AG10803 (cell line): ENCODE measurements around the gene PXK.

ENCODE experiments used
- DNase-seq: peaks from one replicate; pipeline ENCODE4 v3.0.0; 2010; ENCODE audit warnings: low read depth
- H3K4me3 ChIP-seq: 2 replicates; pipeline ENCODE4 v1.5.1; 2011; ENCODE audit warnings: mild to moderate bottlenecking, low read length, control low read depth
- TF ChIP-seq, protein P1 (sequence below): conservative IDR thresholded peaks from 2 replicates; pipeline ENCODE4 v1.5.1; 2011; ENCODE audit warnings: mild to moderate bottlenecking, low read length, control low read depth, inconsistent platforms

The PXK gene

GRCh38 chr3:58358092-58358491 lies 25.4 kb downstream of the PXK start:
- no peak overlapping the region for H3K4me3 ChIP-seq
- no peak for DNase-seq
- TF ChIP-seq, protein P1, sequence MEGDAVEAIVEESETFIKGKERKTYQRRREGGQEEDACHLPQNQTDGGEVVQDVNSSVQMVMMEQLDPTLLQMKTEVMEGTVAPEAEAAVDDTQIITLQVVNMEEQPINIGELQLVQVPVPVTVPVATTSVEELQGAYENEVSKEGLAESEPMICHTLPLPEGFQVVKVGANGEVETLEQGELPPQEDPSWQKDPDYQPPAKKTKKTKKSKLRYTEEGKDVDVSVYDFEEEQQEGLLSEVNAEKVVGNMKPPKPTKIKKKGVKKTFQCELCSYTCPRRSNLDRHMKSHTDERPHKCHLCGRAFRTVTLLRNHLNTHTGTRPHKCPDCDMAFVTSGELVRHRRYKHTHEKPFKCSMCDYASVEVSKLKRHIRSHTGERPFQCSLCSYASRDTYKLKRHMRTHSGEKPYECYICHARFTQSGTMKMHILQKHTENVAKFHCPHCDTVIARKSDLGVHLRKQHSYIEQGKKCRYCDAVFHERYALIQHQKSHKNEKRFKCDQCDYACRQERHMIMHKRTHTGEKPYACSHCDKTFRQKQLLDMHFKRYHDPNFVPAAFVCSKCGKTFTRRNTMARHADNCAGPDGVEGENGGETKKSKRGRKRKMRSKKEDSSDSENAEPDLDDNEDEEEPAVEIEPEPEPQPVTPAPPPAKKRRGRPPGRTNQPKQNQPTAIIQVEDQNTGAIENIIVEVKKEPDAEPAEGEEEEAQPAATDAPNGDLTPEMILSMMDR = no peak

GRCh38 chr3:58358808-58359207 lies 26.1 kb downstream of the PXK start:
- TF ChIP-seq, protein P1 = no peak
- DNase-seq = no peak
- no peak overlapping the region for H3K4me3 ChIP-seq

GRCh38 chr3:58359621-58360020 lies 26.9 kb downstream of the PXK start:
- no peak for DNase-seq

DNA sequence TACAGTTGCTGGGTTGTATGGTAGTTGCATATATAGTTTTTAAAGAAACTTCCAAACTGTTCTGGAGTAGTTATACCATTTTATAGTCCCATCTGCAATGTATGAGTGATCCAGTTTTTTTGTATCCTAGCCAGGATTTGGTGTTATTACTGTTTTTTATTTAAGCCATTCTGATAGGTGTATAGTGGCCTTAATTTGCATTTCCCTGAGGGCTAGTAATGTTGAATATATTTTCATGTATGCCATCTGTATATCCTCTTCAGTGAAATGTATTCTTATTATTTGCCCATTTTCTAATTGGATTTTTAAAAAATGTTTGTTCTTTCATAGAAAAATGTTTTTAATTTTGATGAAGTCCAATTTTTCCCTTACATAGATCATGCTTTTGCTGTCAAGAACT lies 29.2 kb downstream of the PXK start:
- TF ChIP-seq, protein P1 = no peak
- DNase-seq = no peak
- H3K4me3 ChIP-seq = no peak overlapping the region

More at GRCh38 chr3:58359621-58360020, 26.9 kb downstream of the PXK start:
- TF ChIP-seq, protein P1 = no peak
- no peak overlapping the region for H3K4me3 ChIP-seq

DNA sequence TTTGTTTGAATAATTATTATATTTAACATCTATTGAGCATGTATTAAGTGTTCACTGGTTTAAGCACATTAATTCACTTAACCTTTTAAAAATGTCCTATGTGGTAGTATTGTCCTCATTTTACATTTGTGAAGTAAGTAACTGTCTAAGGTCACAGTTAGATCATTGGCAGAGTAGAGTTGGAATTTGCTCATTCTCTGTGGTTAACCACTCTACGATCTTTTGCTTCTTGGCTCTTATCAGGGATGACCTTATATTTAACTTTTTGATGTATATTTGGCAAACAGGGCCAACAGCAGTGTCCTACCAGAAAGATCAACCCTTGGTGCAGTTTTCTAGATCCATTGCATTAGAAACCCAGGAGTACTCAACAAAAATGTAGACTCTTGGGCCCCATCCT lies 34.0 kb downstream of the PXK start:
- peak; percentile 29 for DNase-seq
- TF ChIP-seq, protein P1 = no peak
- no peak overlapping the region for H3K4me3 ChIP-seq

- no peak for DNase-seq
These were observed 36.3 kb downstream of the PXK start for GRCh38 chr3:58369038-58369437.

DNA sequence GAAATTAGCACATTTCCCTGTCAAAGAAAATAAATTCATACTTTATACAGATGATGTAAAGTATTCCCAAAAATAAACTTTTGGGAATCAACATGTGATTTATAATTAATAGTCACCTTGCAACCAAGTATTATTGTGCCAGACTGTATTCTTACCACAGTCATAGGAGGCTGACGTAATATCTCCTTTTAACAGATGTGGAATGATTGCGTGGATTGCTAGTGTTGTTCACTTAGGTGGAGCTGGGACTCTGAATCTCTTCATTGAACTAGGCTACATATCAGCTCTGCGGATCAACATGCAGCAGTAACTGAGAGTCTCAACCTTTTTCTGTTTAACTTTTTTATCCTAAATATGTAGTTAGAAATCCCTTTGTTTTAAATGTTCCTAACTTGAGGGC lies 37.2 kb downstream of the PXK start:
- TF ChIP-seq, protein P1 = no peak
- peak; percentile 52 for DNase-seq
- H3K4me3 ChIP-seq = no peak overlapping the region

More at GRCh38 chr3:58369038-58369437, 36.3 kb downstream of the PXK start:
- H3K4me3 ChIP-seq = no peak overlapping the region
- TF ChIP-seq, protein P1 = no peak
